Hippocampal formation (tissue), 2 donors: ENCODE measurements around the gene CORO7.
"Not testable (repeated sequence)": the region's sequence is repeated elsewhere in the genome, so short reads cannot be mapped to it uniquely, and the experiment has no call there.

ENCODE experiments used
- DNase-seq, 2 donors: peaks; one replicate each; lab custom pipeline; 2025; lab: John Stamatoyannopoulos, UW

The CORO7 gene

DNA sequence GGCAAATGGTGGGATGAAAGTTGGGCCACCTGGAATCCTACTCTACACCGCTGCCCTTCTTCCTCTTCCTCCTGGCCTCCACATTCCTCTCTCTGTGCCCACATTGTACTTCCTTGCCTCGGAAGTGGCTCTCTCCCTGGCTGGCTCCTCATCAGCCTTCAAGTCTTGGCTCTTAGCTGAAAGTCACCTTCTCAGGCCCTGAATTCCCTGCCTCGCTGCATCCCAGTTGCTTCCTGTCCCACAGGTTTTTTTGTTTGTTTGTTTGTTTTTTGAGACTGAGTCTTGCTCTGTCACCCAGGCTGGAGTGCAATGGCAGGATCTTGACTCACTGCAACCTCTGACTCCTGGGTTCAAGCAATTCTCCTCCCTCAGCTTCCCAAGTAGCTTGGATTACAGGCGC is 62.7 kb downstream of the CORO7 start:
- DNase-seq = no peak

DNA sequence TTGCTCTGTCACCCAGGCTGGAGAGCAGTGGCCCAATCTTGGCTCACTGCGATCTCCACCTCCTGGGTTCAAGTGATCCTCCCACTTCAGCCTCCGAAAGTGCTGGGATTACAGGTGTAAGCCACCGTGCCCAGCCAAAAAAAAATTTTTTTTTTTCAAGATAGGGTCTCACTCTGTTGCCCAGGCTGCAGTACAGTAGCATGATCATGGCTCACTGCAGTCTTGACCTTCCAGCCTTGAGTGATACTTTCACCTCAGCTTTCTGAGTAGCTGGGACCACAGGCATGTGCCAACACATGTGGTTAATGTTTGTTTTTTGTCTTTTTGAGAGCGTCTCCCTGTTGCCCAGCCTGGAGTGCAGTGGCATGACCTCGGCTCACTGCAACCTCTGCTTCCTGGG is 63.6 kb downstream of the CORO7 start:
- DNase-seq = no peak

- DNase-seq = no peak
These were observed 64.5 kb downstream of the CORO7 start for GRCh38 chr16:4351880-4352279.

- DNase-seq = peak; percentile 77 to 93
These were observed 65.4 kb downstream of the CORO7 start, which contains the start of gene PAM16 for GRCh38 chr16:4350787-4351659. TSS of gene PAM16 (minus strand) at chr16:4351321. CDS start at chr16:4351234, 87 bp downstream.

DNA sequence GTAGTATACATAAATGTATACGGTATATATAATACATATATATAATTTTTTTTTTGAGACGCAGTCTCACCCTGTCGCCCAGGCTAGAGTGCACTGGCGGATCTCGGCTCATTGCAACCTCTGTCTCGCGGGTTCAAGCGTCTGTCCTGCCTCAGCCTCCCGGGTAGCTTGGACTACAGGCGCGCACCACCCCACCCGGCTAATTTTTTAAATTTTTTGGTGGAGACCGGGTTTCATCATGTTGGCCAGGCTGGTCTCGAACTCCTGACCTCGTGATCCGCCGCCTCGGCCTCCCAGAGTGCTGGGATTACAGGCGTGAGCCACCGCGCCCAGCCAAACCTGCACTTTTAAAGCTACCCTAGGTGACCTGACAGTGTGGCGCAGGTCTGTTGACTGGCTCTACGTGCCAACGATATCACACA is 66.0 kb downstream of the CORO7 start:
- DNase-seq = no peak

- no peak for DNase-seq
These were observed 67.1 kb downstream of the CORO7 start for GRCh38 chr16:4349332-4349731.

GRCh38 chr16:4347765-4348509 is 68.5 kb downstream of the CORO7 start:
- DNase-seq = no peak

GRCh38 chr16:4347010-4347409 is 69.4 kb downstream of the CORO7 start:
- DNase-seq = no peak

DNA sequence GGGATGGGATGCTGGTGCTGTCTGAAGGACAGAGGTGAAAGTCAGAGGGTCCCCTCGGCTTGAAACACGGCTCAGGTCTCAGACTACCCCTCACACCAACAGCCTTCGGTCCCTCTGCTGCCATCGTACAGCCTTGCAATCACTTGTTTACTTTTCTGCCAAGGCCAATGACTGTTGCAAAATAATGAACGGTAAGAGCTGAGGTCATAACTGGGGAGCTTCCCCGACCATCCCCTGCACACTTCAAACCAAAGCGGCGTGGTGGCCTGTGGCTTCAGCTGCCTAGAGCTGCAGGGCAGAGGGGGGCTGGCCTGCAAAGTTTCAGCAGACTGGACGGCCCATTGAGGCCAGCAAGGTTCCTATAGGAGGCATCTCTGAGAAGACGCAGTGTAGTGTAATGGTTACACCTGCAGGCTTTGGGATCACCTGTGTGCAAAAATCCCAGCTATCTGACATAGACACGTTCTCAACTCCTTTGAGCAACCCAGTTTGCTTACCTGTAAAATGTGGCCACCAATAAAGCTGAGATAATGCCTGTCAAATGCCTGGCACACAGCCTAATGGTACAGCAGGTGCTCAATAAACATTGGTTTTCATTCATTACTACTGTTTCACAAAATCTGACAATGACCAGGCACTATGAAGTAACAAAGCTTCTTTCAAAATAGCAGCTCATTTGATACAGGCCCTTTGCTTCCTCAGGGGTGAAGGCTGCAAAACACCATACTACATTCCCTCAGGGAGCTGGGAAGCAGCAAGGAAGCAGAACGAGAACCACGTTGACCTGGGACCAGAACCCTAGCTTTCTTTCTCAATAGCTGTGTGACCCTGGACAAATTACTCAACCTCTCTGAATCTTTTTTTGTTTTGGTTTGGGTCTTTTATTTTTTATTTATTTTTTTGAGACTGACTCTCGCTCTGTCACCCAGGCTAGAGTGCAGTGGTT is 70.3 kb downstream of the CORO7 start:
- no peak for DNase-seq

- DNase-seq = peak; percentile 25 to 62
These were observed 71.2 kb downstream of the CORO7 start for GRCh38 chr16:4344983-4345835.

DNA sequence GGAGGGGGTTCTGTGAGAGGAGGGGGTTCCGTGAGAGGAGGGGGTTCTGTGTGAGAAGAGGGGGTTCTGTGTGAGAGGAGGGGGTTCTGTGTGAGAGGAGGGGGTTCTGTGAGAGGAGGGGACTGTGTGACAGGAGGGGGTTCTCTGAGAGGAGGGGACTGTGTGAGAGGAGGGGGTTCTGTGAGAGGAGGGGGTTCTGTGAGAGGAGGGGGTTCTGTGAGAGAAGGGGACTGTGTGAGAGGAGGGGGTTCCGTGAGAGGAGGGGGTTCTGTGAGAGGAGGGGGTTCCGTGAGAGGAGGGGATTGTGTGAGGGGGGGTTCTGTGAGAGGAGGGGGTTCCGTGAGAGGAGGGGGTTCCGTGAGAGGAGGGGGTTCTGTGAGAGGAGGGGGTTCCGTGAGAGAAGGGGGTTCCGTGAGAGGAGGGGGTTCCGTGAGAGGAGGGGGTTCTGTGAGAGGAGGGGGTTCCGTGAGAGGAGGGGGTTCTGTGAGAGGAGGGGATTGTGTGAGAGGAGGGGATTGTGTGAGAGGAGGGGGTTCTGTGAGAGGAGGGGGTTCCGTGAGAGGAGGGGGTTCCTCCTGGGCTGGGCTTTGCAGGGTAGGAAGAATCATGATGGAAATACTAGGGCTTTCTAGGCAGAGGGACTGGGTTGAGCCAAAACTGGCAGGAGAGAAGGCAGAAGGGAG is 72.0 kb downstream of the CORO7 start:
- not testable (repeated sequence) for DNase-seq

DNA sequence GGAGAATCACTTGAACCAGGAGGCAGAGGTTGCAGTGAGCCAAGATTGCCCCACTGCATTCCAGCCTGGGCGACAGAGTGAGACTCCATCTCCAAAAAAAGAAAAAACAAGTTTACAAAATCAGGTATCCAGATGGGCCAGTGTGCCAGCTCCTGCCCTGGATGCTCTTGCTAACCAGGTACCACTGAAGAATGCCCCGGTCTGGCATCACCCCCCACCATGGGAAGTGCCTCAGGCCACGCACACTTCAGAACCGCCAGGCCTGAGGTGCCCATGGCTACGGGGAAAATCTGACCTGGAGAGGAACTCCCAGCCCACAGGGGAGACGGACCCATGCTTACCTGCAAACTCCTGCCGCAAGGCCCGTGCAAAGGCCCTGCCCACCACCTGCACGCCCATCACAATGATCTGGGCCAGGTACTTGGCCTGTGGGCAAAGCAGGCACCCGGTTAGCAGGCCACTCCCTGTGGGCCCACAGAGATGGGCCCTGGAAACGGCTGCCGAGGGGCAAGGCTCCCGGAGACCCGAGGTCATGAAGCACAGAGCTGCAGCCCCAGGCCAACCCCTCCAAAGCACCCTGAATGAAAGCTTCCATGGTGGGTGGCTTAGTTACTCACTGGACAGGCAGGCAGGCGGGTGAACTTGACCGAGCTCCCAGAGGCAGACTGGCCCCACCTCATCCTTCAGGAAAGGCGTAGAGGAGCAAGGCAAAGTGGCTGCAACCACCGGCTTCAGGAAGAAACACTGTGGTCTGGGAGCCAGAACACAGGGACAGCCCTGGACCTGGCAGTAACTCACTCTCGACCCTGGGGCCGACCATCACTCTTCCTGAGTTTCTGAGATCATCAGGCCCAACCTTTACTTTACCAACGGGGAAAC is 73.3 kb downstream of the CORO7 start:
- DNase-seq = no peak

DNA sequence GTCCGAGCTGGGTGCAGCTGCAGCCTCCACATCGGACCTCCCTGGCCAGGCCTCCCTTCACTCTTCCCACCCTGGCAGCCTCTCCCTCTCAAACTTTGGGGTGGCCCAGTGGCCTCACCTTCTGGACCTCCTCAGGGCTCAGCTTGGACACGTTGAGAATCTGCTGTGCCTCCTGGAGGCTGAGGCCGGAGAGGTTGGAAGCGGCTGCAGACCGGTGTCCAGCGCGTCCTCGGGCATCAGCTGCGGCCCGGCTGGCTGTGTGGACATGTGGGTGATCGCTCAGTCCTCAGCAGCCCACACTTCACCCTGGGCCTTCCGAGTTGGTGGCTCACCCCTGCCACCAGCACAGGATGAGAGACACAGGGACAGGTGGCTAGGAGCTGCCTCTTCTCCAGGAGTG is 75.1 kb downstream of the CORO7 start:
- no peak for DNase-seq

DNA sequence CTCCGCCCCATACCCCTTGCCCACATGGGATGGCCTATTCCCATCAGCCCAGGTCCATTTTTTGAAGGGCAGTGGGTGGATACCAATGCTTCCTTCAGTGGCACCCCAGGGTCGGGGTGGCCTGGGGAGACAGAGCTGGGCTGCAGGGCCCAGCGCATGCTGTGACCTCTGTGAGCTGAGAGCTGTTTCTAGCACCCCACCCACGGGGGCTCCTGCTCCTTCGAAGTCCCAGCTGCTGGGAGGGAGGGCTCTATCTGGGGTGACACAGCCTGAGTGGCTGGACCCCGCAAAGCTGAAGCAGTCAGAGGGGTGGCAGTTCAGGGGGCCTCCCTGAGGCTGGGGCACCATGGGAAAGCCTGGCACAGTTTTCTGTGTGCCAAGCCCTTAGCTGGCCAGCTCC is 76.0 kb downstream of the CORO7 start:
- DNase-seq = no peak

- DNase-seq = no peak
These were observed 76.5 kb downstream of the CORO7 start for GRCh38 chr16:4339909-4340308.

DNA sequence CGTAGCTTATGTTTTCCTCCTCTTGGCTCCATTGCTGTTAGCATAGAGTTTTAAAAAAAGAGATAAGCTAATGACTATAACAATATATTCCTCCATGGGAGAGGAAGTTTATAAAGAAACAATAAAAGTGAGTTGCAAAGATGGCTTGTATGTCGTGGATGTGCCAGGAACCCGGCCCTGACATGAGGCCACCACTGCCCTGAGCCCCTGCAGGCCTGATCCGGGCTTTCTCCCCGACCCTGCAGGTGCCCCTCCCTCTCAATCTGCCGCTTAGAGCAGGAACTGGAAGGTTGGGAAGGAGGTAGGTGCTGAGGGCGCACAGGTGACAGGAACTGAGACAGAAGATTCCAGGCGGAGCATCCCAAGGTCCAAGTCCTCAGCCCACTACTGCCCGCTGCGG is 76.9 kb downstream of the CORO7 start:
- no peak for DNase-seq

DNA sequence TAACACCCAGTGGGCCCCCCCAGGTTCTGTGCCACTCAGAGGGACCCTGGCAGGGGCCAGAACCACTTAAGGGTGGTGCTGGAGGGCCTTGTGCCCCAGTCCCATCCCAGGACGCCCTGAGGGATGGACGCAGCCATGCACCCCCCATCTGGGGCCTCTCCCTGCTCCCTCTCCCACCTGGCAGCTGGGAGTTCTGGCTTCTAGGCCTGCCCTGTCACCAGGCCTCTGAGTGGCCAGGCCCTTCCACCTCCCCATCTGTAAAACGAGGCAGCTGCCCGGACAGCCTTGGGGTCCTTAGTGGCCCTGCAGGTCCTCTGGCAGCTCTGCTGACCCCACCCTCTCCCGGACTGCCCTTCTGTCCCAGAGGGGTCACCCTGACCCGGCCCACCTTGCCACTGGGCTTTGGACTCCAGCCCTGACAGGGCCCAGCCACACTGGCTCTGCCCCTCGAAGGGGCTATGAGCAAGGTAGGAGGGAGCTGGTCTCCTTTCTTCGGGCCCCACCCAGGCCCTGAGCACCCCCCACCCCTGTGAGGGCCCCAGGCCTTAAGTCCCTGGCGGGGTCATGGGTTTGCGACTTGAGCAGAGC is 77.6 kb downstream of the CORO7 start:
- DNase-seq = no peak

DNA sequence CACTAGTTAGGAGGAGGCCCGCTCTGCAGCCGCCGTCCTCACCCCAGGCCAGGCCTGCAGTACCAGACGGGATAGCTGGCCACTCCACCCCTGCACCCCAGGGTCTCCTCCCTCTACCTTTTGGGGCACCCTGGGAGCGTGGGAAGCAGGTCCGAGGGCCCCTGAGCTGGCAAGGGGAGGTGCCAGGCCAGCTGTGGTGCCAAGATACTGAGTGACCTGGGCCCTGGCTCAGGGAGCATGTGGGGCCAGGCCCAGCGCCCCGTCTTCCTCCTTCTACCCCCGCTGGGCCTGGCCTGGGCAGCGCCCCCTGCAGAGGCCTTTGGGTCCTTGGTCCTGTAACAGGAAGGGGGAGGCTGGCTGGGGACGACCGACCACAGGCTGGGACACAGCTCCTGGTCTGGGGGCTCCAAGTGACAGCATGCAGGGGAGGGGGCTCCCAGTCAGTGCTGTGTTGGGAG is 78.2 kb downstream of the CORO7 start:
- DNase-seq = no peak

GRCh38 chr16:4337540-4338088 is 78.8 kb downstream of the CORO7 start:
- no peak for DNase-seq
